WI38 (cell line): Measurements from ENCODE around the gene ITM2B.

Experiments
- H3K4me3 ChIP-seq: 2 replicates; pipeline ENCODE4 v1.5.1; 2011; ENCODE audit warnings: low read depth, mild to moderate bottlenecking, control low read depth, low read length
- CTCF ChIP-seq: IDR thresholded peaks from 2 replicates; pipeline ENCODE4 v1.5.1; 2012; ENCODE audit warnings: low read depth, mild to moderate bottlenecking, control low read depth, low read length

The ITM2B gene

GRCh38 chr13:48230541-48230940, 2.5 kb upstream of the ITM2B start:
- no peak for TF ChIP-seq CTCF
- no peak overlapping the region for H3K4me3 ChIP-seq

- H3K4me3 ChIP-seq = no peak overlapping the region
- no peak for TF ChIP-seq CTCF
Observed at GRCh38 chr13:48231080-48231479, 1.9 kb upstream of the ITM2B start.

- no peak overlapping the region for H3K4me3 ChIP-seq
Observed at GRCh38 chr13:48231933-48232332, 1.1 kb upstream of the ITM2B start.

GRCh38 chr13:48232420-48233045, 473 bp upstream of the ITM2B start:
- peak overlapping the region; percentile 72 for H3K4me3 ChIP-seq
- TF ChIP-seq CTCF = no peak

More at GRCh38 chr13:48231933-48232332, 1.1 kb upstream of the ITM2B start:
- TF ChIP-seq CTCF = no peak

- TF ChIP-seq CTCF = no peak
- peak overlapping the region; percentile 72 for H3K4me3 ChIP-seq
Observed at GRCh38 chr13:48233889-48234488, 983 bp downstream of the ITM2B start.

GRCh38 chr13:48234566-48235340, 1.7 kb downstream of the ITM2B start:
- peak overlapping the region; percentile 72 for H3K4me3 ChIP-seq
- TF ChIP-seq CTCF = no peak
